IPS DF 4.7 (cell line): ENCODE results near the gene ANKZF1.
"Not testable (repeated sequence)": the region's sequence is repeated elsewhere in the genome, so short reads cannot be mapped to it uniquely, and the experiment has no call there.

Experiments used
- DNase-seq: peaks from one replicate; pipeline ENCODE4 v3.0.0-alpha.2; 2013; ENCODE audit warnings: low spot score; ENCODE audit errors: extremely low read depth

Gene ANKZF1, protein sequence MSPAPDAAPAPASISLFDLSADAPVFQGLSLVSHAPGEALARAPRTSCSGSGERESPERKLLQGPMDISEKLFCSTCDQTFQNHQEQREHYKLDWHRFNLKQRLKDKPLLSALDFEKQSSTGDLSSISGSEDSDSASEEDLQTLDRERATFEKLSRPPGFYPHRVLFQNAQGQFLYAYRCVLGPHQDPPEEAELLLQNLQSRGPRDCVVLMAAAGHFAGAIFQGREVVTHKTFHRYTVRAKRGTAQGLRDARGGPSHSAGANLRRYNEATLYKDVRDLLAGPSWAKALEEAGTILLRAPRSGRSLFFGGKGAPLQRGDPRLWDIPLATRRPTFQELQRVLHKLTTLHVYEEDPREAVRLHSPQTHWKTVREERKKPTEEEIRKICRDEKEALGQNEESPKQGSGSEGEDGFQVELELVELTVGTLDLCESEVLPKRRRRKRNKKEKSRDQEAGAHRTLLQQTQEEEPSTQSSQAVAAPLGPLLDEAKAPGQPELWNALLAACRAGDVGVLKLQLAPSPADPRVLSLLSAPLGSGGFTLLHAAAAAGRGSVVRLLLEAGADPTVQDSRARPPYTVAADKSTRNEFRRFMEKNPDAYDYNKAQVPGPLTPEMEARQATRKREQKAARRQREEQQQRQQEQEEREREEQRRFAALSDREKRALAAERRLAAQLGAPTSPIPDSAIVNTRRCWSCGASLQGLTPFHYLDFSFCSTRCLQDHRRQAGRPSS

GRCh38 chr2:219229305-219230058, at the start of gene ANKZF1, which contains the start of gene ATG9A:
ANKZF1 (plus strand) TSS chr2:219229806; CDS start chr2:219230258, 452 bp downstream.
ATG9A (minus strand) TSS chr2:219229636; CDS start chr2:219228024, 1,612 bp downstream.
- no peak for DNase-seq

- DNase-seq, result no peak
Observed at GRCh38 chr2:219180961-219181360, 48.6 kb upstream of the ANKZF1 start.

DNA sequence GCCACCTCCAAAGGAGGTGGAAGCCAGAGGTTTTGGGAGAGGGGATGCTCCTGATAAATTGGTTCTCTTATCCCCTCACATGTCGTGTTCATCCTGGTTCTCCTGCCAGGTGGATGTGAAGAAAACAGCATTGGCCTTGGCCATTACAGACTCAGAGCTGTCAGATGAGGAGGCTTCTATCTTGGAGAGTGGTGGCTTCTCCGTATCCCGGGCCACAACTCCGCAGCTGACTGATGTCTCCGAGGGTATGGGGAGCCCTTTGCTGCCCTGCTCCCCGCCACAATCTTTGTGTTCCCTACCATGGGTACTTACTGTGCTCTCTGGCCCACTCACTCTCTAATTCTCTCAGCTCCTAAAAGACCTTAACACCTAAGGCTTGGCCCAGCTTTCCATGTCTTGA, 48.1 kb upstream of the ANKZF1 start:
- DNase-seq, result no peak

GRCh38 chr2:219182331-219183150, 47.1 kb upstream of the ANKZF1 start:
- no peak for DNase-seq

- no peak for DNase-seq
Observed at GRCh38 chr2:219183151-219183772, 46.3 kb upstream of the ANKZF1 start.

- DNase-seq, result no peak
Observed at GRCh38 chr2:219184121-219184520, 45.5 kb upstream of the ANKZF1 start.

GRCh38 chr2:219186754-219187456, 42.7 kb upstream of the ANKZF1 start:
- DNase-seq, result no peak

DNA sequence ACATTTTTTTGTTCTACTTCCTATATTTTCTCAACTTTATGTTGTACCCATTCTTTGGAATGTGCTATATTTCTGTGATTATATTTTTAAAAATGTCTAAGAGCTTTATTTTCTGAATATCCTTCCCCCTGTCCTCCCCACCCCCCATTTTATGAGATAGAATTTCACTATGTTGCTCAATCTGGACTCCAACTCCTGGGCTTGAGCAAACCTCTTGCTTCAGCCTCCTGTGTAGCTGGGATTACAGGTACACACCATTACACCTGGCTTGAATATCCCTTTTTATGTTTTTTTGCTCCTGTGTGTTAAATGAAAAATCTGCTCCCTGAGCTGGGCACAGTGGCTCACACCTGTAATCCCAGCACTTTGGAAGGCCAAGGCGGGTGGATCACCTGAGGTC, 32.2 kb upstream of the ANKZF1 start:
- no peak for DNase-seq

GRCh38 chr2:219198974-219199373, 30.6 kb upstream of the ANKZF1 start:
- DNase-seq, result no peak

- DNase-seq, result no peak
Observed at GRCh38 chr2:219199470-219200211, 30.0 kb upstream of the ANKZF1 start.

DNA sequence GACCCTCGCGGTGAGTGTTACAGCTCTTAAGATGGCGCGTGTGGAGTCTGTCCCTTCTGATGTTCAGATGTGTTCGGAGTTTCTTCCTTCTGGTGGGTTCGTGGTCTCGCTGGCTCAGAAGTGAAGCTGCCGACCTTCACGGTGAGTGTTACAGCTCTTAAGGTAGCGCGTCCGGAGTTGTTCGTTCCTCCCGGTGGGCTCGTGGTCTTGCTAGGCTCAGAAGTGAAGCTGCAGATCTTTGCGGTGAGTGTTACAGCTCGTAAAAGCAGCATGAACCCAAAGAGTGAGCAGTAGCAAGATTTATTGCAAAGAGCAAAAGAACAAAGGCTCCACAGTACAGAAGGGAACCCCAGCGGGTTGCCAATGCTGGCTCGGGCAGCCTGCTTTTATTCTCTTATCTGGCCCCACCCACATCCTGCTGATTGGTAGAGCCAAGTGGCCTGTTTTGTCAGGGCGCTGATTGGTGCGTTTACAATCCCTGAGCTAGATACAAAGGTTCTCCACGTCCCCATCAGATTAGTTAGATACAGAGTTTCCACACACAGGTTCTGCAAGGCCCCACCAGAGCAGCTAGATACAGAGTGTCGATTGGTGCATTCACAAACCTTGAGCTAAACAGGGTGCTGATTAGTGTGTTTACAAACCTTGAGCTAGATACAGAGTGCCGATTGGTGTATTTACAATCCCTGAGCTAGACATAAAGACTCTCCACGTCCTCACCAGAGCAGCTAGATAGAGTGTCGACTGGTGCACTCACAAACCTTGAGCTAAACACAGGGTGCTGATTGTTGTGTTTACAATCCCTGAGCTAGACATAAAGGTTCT, 28.9 kb upstream of the ANKZF1 start:
- not testable (repeated sequence) for DNase-seq

GRCh38 chr2:219201331-219201730, 28.3 kb upstream of the ANKZF1 start:
- not testable (repeated sequence) for DNase-seq

- DNase-seq, result no peak
Observed at GRCh38 chr2:219204425-219205164, 25.0 kb upstream of the ANKZF1 start.

DNA sequence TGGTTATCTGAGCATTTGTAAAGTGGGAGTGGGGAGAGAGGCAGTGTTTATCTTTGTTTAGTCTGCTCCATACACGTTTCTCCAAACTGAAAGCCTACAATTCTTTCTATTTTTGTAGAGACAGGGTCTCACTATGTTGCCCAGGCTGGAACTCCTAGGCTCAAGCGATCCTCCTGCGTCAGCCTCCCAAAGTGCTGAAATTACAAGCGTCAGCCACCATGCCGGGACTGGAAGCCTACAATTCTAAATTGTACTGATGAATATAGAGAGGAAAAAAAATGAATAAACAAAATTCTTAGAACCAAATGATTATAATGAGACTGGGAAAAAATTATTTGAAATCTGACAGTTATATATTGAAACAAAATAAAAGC, 24.5 kb upstream of the ANKZF1 start:
- DNase-seq, result no peak

DNA sequence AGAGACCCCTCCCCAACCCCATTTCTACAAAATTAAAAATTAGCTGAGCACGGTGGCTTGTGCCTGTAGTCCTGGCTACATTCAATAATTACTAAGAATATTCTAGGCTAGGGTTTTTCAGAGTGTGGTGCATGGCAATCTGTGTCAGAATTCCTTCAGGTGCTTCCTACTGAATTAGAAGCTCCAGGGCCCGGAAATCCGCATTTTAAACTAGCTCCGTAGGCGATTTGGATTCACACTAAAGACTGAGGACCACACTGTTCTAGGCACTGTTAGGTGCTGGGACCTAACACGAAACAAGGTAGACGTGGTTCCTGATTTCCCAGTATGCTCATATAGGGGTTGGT, 23.7 kb upstream of the ANKZF1 start:
- no peak for DNase-seq

DNA sequence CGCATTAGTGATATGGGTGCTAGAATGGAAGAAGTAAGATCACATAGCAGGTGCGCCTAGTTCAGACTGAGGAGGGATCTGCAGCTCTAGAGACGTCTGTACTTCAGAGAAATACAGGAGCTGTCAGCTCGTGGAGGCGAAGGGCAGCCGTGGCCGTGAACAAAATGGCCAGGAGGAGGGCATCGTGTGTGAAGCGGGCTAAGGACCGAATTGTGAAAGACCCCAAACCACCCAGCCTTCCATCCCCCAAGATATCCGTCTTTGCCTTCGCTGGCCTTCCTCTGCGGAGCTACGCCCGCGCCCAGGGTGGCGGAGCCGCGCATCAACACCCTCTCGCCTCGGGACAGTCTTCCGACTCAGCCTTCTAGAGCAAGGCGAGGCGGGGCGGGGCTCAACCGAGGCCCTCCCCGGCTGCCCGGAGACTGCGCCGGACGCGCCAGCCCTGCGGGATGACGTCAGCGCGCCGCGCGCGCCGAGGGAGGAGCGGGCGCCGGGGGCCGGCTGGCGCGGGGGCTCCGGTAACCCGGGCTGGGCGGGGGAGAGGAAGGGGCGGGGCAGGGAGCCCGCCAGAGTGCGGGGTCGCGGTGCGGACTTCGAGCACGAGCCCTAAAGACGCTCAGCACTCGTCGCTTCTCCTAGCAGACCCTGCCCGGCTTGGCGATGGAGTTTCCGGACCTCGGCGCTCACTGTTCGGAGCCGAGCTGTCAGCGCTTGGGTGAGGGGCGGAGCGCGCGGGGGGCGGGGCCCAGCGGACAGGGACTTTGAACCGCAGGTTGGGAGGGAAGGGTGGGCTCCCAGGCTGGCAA, 23.1 kb upstream of the ANKZF1 start, which contains the start of gene ZFAND2B:
Gene ZFAND2B, plus strand, starts transcription at position 455 of the 806 bp plus-strand sequence. Its CDS starts 206 bp downstream, at position 661.
- DNase-seq, result no peak
